LNCAP (cell line): ENCODE data around the gene ELP1.

Source experiments
- CTCF ChIP-seq: fragments of 450-650 bp; IDR thresholded peaks from 2 replicates; pipeline ENCODE4 v1.5.1; 2017; ENCODE audit warnings: mild to moderate bottlenecking

ELP1 gene

GRCh38 chr9:108867829-108868228 lies 66.1 kb downstream of the ELP1 start:
- no peak for TF ChIP-seq CTCF

- no peak for TF ChIP-seq CTCF
Measured at GRCh38 chr9:108867116-108867515, 66.8 kb downstream of the ELP1 start.

- TF ChIP-seq CTCF = no peak
Measured at GRCh38 chr9:108866001-108866420, 67.9 kb downstream of the ELP1 start.

- no peak for TF ChIP-seq CTCF
Measured at GRCh38 chr9:108865037-108865436, 68.9 kb downstream of the ELP1 start.

- no peak for TF ChIP-seq CTCF
Measured at GRCh38 chr9:108864446-108864845, 69.5 kb downstream of the ELP1 start.

- TF ChIP-seq CTCF = no peak
Measured at GRCh38 chr9:108863891-108864290, 70.0 kb downstream of the ELP1 start.

GRCh38 chr9:108861997-108862396 lies 71.9 kb downstream of the ELP1 start, which contains the start of gene ACTL7A:
TSS of gene ACTL7A (plus strand) at chr9:108862266. CDS start at chr9:108862323, 57 bp downstream.
- TF ChIP-seq CTCF = no peak

- TF ChIP-seq CTCF = no peak
Measured at GRCh38 chr9:108861464-108861863, 72.5 kb downstream of the ELP1 start.
